Measurements from ENCODE around the gene FRRS1L.

DNA sequence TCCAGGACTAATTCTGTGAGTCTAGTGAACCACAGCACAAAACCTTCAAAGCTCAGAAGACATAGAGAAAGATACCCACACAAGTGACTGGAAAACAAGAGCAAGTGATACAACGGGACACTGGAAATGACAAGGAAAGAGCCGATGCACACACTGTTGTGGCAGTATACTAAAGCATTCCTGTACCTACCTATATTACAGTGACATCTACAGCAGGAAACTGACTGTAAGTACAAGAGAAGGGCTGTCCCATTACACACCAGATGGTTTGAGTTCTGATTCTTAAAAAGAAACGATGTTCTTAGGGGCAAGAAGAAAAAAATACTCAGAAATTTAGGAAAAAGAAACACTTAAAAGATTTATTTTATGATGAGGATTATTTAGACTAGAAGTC lies 65.8 kb downstream of the FRRS1L start:
- TF ChIP-seq, protein P1, sequence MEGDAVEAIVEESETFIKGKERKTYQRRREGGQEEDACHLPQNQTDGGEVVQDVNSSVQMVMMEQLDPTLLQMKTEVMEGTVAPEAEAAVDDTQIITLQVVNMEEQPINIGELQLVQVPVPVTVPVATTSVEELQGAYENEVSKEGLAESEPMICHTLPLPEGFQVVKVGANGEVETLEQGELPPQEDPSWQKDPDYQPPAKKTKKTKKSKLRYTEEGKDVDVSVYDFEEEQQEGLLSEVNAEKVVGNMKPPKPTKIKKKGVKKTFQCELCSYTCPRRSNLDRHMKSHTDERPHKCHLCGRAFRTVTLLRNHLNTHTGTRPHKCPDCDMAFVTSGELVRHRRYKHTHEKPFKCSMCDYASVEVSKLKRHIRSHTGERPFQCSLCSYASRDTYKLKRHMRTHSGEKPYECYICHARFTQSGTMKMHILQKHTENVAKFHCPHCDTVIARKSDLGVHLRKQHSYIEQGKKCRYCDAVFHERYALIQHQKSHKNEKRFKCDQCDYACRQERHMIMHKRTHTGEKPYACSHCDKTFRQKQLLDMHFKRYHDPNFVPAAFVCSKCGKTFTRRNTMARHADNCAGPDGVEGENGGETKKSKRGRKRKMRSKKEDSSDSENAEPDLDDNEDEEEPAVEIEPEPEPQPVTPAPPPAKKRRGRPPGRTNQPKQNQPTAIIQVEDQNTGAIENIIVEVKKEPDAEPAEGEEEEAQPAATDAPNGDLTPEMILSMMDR (IDR thresholded peaks at IDR 0.05): no peak
- TF ChIP-seq POLR2A (IDR thresholded peaks at IDR 0.05): no peak

Measured in lower leg skin (tissue), 3 donors.